OCI-LY7 (cell line): ENCODE results near the gene WWOX. TPM values are rescaled to one million over a fixed set of nuclear protein-coding genes. Genes with fewer than 3 reads are reported as not detected.

Experiments
- BruUV-seq: library from RNA; stranded (reverse); fragments of 400-500 nt; replicated peaks from 2 replicates; lab custom pipeline; 2021; lab: Mats Ljungman, UMichigan
- CTCF ChIA-PET: fragments of 300-600 bp; sonication (Branson Sonifier 250); formaldehyde crosslinking; loops from one replicate; lab custom pipeline; 2022; ENCODE audit warnings: antibody characterized with exemption; ENCODE audit not compliant: unreplicated experiment; lab: Charles Lee
- POLR2A ChIA-PET: fragments of 300-600 bp; sonication (Branson Sonifier 250); formaldehyde crosslinking; loops from one replicate; lab custom pipeline; 2022; ENCODE audit warnings: antibody characterized with exemption; lab: Charles Lee
- DNase-seq: peaks from one replicate; pipeline ENCODE4 v3.0.0-alpha.2; 2015; ENCODE audit warnings: low spot score
- H2AFZ ChIP-seq: fragments of 200-600 bp; sonication (generic), shearing (Covaris generic); 2 replicates; pipeline ENCODE4 v1.6.1; 2014; ENCODE audit warnings: mild to moderate bottlenecking, antibody characterized with exemption, low read length, moderate library complexity
- H3K27ac ChIP-seq: fragments of 200-600 bp; sonication (generic); 2 replicates; pipeline ENCODE4 v1.5.1; 2014; ENCODE audit warnings: mixed run types, low read depth, mild to moderate bottlenecking, moderate library complexity, low read length, inconsistent platforms; ENCODE audit not compliant: poor library complexity, severe bottlenecking
- H3K36me3 ChIP-seq: fragments of 200-600 bp; sonication (generic); 2 replicates; pipeline ENCODE4 v1.6.1; 2014; ENCODE audit warnings: mild to moderate bottlenecking, antibody characterized with exemption, low read length, moderate library complexity, mixed read lengths; ENCODE audit not compliant: insufficient read depth
- H3K4me1 ChIP-seq: fragments of 200-600 bp; sonication (generic); 2 replicates; pipeline ENCODE4 v1.5.1; 2014; ENCODE audit warnings: mild to moderate bottlenecking, low read length; ENCODE audit not compliant: insufficient read depth, poor library complexity, severe bottlenecking
- H3K4me2 ChIP-seq: fragments of 200-600 bp; sonication (generic); 2 replicates; pipeline ENCODE4 v1.6.1; 2014; ENCODE audit warnings: mild to moderate bottlenecking, low read length
- H3K4me3 ChIP-seq: fragments of 200-600 bp; sonication (generic); 2 replicates; pipeline ENCODE4 v1.5.1; 2014; ENCODE audit warnings: mild to moderate bottlenecking, low read depth, low read length; ENCODE audit not compliant: poor library complexity, severe bottlenecking
- H3K79me2 ChIP-seq: fragments of 200-600 bp; sonication (generic); 2 replicates; pipeline ENCODE4 v1.6.1; 2016; ENCODE audit warnings: low read depth, mild to moderate bottlenecking, low read length, moderate library complexity, mixed read lengths; ENCODE audit not compliant: insufficient read depth
- H3K9me2 ChIP-seq: fragments of 200-600 bp; sonication (generic); 2 replicates; pipeline ENCODE4 v1.6.1; 2016; ENCODE audit warnings: mild to moderate bottlenecking, low read length, mixed read lengths; ENCODE audit not compliant: insufficient read depth
- H3K9me3 ChIP-seq: fragments of 200-600 bp; sonication (generic); 2 replicates; pipeline ENCODE4 v1.6.1; 2014; ENCODE audit warnings: mild to moderate bottlenecking, mixed run types, low read length, mixed read lengths
- H4K20me1 ChIP-seq: fragments of 200-600 bp; sonication (generic); 2 replicates; pipeline ENCODE4 v1.6.1; 2014; ENCODE audit warnings: mild to moderate bottlenecking, antibody characterized with exemption, low read length, moderate library complexity, mixed read lengths; ENCODE audit not compliant: insufficient read depth
- EZH2phosphoT487 ChIP-seq: fragments of 200-600 bp; sonication (generic); IDR thresholded peaks from 2 replicates; pipeline ENCODE4 v1.6.1; 2018; ENCODE audit warnings: low read depth, borderline replicate concordance, mild to moderate bottlenecking, mixed run types, antibody characterized with exemption, low read length, moderate library complexity, mixed read lengths
- intact Hi-C: fragments of 100-400 bp; cut with micrococcal nuclease; formaldehyde crosslinking; loops from one replicate; pipeline ENCODE4 v1.10.0; 2022; ENCODE audit not compliant: unreplicated experiment
- total RNA-seq, 2 experiments: library from RNA; depleted of rRNA in 1 of 2; stranded (reverse); fragments of >200 nt in 1 of 2; shearing (Covaris generic) in 1 of 2; gene quantifications; 2 replicates each; pipeline ENCODE4 v1.2.3, GENCODE V29; 2014 to 2022
- TF ChIP-seq, protein P1 (sequence below): fragments of 200-600 bp; sonication (generic); conservative IDR thresholded peaks from 2 replicates; pipeline ENCODE4 v1.5.1; 2014; ENCODE audit warnings: mild to moderate bottlenecking, antibody characterized with exemption, low read length, moderate library complexity, mixed read lengths

Gene WWOX
- total RNA-seq, 2 experiments from 2014 or later = 40.2 to 47.6 TPM

DNA sequence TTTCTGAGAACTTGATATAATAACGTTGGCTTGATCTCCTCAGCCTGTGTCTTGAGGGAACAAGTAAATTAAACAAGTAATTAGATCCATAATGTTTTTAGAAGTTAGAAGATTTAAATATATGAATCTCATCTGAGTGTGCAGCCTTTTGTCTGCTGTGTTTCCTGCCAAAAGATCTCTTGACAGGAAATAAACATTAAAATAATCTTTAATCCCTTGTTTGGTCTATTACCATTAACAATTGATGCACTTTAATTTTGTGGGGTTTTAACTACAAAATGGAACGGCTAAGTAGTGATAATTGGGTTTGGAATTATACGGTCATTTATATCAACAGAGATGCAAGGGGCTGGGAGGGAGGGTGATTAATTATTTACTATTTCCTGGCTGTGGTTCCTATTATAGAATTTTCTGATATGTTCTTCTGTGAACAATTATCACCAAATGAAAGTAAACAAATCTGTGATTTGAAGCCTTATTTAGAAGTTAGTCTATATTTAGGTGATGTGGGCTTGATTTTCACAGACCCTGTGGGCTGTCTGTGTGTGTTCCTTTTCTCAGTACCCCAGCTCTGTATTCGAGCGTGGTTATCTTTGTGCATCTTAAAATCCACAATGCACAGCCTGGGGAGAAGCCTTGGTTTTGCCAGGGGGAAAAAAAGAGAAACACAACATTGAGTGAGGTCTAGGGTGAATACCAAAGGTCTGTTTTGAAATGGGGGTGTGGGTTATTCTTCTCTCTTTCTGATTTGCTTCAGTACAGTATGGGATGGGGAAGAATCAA is 556.1 kb downstream of the WWOX start:
- DNase-seq = no peak
- H3K9me3 ChIP-seq = no peaks in the 10 kb centered on the region
- no peak overlapping the region for H3K27ac ChIP-seq
- no peaks in the 10 kb centered on the region for H4K20me1 ChIP-seq
- no peak overlapping the region for H3K4me2 ChIP-seq
- H3K4me3 ChIP-seq = no peak overlapping the region
- no peak overlapping the region for H2AFZ ChIP-seq
- H3K36me3 ChIP-seq = no peaks in the 10 kb centered on the region
- TF ChIP-seq, protein P1, sequence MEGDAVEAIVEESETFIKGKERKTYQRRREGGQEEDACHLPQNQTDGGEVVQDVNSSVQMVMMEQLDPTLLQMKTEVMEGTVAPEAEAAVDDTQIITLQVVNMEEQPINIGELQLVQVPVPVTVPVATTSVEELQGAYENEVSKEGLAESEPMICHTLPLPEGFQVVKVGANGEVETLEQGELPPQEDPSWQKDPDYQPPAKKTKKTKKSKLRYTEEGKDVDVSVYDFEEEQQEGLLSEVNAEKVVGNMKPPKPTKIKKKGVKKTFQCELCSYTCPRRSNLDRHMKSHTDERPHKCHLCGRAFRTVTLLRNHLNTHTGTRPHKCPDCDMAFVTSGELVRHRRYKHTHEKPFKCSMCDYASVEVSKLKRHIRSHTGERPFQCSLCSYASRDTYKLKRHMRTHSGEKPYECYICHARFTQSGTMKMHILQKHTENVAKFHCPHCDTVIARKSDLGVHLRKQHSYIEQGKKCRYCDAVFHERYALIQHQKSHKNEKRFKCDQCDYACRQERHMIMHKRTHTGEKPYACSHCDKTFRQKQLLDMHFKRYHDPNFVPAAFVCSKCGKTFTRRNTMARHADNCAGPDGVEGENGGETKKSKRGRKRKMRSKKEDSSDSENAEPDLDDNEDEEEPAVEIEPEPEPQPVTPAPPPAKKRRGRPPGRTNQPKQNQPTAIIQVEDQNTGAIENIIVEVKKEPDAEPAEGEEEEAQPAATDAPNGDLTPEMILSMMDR = no peak
- TF ChIP-seq EZH2phosphoT487 = no peak
- ChIA-PET CTCF (no interaction called here), POLR2A (no interaction called here)
- no peaks in the 10 kb centered on the region for H3K9me2 ChIP-seq
- no peaks in the 10 kb centered on the region for H3K79me2 ChIP-seq
- intact Hi-C loops = no loop called here
- no peaks in the 10 kb centered on the region for H3K4me1 ChIP-seq
- no TSS peak for BruUV-seq

DNA sequence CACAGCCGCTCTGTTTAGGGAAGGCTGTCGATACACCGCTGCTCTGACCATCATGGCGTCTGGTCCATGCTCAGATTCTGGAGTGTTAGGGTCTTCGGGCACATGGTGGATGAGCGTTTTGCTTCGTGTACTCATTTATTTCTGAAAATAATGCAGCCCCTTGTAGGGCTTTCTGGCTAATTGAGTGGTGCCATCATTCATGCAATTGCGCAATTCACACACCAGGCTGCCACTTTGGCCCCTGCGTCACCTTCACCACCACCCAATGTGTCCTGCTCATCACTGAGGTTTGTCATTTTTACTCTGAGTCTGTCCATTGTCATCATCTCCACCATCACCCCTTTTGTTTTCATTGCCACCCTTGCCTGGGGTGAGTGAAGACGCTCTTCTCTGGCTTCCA is 557.4 kb downstream of the WWOX start:
- H3K4me1 ChIP-seq = no peaks in the 10 kb centered on the region
- H3K36me3 ChIP-seq = no peaks in the 10 kb centered on the region
- no peaks in the 10 kb centered on the region for H3K79me2 ChIP-seq
- no peak for DNase-seq
- H3K4me2 ChIP-seq = no peak overlapping the region
- BruUV-seq = no TSS peak
- H3K9me3 ChIP-seq = no peaks in the 10 kb centered on the region
- TF ChIP-seq, protein P1 = no peak
- TF ChIP-seq EZH2phosphoT487 = no peak
- no peak overlapping the region for H3K4me3 ChIP-seq
- H4K20me1 ChIP-seq = no peaks in the 10 kb centered on the region
- H2AFZ ChIP-seq = no peak overlapping the region
- H3K9me2 ChIP-seq = no peaks in the 10 kb centered on the region
- ChIA-PET POLR2A (no interaction called here), CTCF (no interaction called here)
- intact Hi-C loops = no loop called here
- H3K27ac ChIP-seq = no peak overlapping the region

DNA sequence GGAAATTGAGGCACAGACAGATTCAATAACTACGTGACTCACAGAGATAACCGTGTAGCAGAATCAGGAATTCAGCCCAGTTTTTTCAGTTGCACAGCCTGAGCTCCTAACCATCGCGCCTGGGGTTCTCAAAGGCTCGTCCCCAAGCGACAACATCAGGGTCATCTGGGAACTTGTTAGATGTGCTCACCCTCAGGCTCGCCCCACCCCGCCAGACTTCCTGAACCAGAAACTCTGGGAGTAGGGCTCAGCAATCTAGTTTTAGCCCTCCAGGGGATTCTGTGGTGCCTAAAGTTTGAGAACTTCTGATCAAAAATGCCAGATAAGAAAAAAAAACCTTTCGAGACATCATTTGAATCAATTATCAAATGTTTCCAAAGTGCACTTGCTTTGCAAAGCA is 559.8 kb downstream of the WWOX start:
- ChIA-PET POLR2A (no interaction called here), CTCF (no interaction called here)
- Histone ChIP-seq H3K9me3 (no peaks in the 10 kb centered on the region), H3K79me2 (no peaks in the 10 kb centered on the region), H2AFZ (no peak overlapping the region), H3K9me2 (no peaks in the 10 kb centered on the region), H3K4me2 (no peak overlapping the region), H4K20me1 (no peaks in the 10 kb centered on the region), H3K4me1 (no peaks in the 10 kb centered on the region), H3K36me3 (no peaks in the 10 kb centered on the region), H3K4me3 (no peak overlapping the region), H3K27ac (no peak overlapping the region)
- BruUV-seq = no TSS peak
- intact Hi-C loops = no loop called here
- no peak for TF ChIP-seq EZH2phosphoT487
- TF ChIP-seq, protein P1 = no peak
- DNase-seq = no peak
